ENCODE results near the gene DLG5. TPM values are rescaled to one million over a fixed set of nuclear protein-coding genes. Genes with fewer than 3 reads are reported as not detected.

The DLG5 gene
- total RNA-seq, 1 experiment from 2014 or later: 81.7 TPM

- Histone ChIP-seq H3K27ac (no peak overlapping the region), H3K4me2 (peak overlapping the region; percentile 24), H3K9me3 (ENCODE audit: insufficient read depth, low read depth) (no peaks in the 10 kb centered on the region), H2AFZ (no peak overlapping the region), H3K79me2 (ENCODE audit: low read depth) (peaks cover 73% of the 10 kb centered on the region), H3K9me2 (ENCODE audit: insufficient read depth) (no peaks in the 10 kb centered on the region), H3K4me3 (no peak overlapping the region), H4K20me1 (ENCODE audit: insufficient read depth) (0 out of 2 replicates have a peak, but pooled peaks cover 13% of the 10 kb centered on the region), H3K4me1 (replicated peaks; ENCODE audit: insufficient read depth) (peaks cover 25% of the 10 kb centered on the region), H3F3A (ENCODE audit: insufficient read depth, low read depth) (peaks cover 10% of the 10 kb centered on the region; the same call in 1 of the 2 replicates), H3K27me3 (ENCODE audit: insufficient read depth, low read depth) (no peaks in the 10 kb centered on the region), H3K36me3 (ENCODE audit: low read depth) (no peaks in the 10 kb centered on the region)
- CTCF ChIA-PET: interaction anchor here (0.6 kb wide), 1 partner anchor 69 kb away, joined by 3 read pairs; no protein-coding TSS in a partner anchor
- intact Hi-C loops (cut with micrococcal nuclease; ENCODE audit: unreplicated experiment): loop anchor here (2.0 kb wide), 2 partner anchors 26 to 54 kb away; no protein-coding TSS in a partner anchor
- POLR2A ChIA-PET (ENCODE audit: unreplicated experiment): interaction anchor here (0.6 to 0.8 kb wide), 3 partner anchors 13 to 48 kb away, joined by 4 to 8 read pairs (median 5); partner anchors contain the start of gene DLG5
- TF ChIP-seq CTCF (conservative IDR thresholded peaks at IDR 0.05) (no peak), EZH2 (IDR thresholded peaks at IDR 0.05; ENCODE audit: low read depth) (no peak)
- no TSS peak for BruUV-seq (replicated peaks)
- peak in 1 of 2 experiments; percentile 84 for DNase-seq
Measured at GRCh38 chr10:77898323-77899079, 28.1 kb downstream of the DLG5 start.

DNA sequence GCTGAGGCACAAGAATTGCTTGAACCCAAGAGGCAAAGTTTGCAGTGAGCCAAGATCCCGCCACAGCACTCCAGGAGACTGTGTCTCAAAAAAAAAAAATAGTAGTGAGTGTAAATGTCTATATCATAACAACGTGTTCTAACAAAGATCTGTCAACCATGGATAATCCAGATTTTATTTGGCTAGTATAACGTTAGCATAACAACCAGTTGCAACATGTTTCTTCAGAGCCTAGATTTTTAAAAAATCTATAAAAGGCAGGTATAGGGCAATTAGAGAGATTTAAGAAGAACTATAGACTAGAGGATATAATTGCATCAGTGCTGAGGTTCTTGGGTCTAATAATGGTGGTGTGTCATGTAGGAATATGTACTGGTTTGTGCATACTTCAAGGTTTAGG is 30.5 kb downstream of the DLG5 start:
- Histone ChIP-seq H3K9me2 (ENCODE audit: insufficient read depth) (no peaks in the 10 kb centered on the region), H4K20me1 (ENCODE audit: insufficient read depth) (0 out of 2 replicates have a peak, but pooled peaks cover 17% of the 10 kb centered on the region), H3K36me3 (ENCODE audit: low read depth) (no peaks in the 10 kb centered on the region), H3K79me2 (ENCODE audit: low read depth) (peaks cover 76% of the 10 kb centered on the region), H3K27me3 (ENCODE audit: insufficient read depth, low read depth) (no peaks in the 10 kb centered on the region), H3F3A (ENCODE audit: insufficient read depth, low read depth) (peaks cover 10% of the 10 kb centered on the region; the same call in 1 of the 2 replicates), H3K9me3 (ENCODE audit: insufficient read depth, low read depth) (no peaks in the 10 kb centered on the region), H3K4me3 (no peak overlapping the region), H3K27ac (no peak overlapping the region), H3K4me2 (no peak overlapping the region), H3K4me1 (replicated peaks; ENCODE audit: insufficient read depth) (peaks cover 25% of the 10 kb centered on the region), H2AFZ (no peak overlapping the region)
- no TSS peak for BruUV-seq (replicated peaks)
- ChIA-PET POLR2A (ENCODE audit: unreplicated experiment) (no interaction called here), CTCF (no interaction called here)
- TF ChIP-seq CTCF (conservative IDR thresholded peaks at IDR 0.05) (no peak), EZH2 (IDR thresholded peaks at IDR 0.05; ENCODE audit: low read depth) (no peak)
- DNase-seq: no peak
- intact Hi-C loops (cut with micrococcal nuclease; ENCODE audit: unreplicated experiment): no loop called here

DNA sequence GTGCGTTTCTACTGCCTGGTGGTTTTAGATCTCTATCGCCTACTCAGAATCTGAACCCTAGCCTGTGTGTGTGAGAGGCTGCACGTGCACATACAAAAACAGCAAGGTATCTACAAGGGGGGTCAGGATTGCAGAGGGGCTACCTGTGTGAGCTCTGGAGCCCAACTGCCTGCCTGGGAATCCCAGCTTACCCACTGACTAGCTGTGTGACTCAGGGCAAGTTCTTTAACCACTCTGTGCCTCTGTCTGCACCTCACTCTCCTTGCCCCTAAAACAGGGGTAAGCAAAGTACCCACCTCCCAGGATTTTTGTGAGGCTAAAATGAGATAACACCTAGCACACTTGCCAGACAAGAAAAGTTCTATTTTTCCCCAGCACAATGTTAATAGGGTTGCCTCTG is 32.5 kb downstream of the DLG5 start:
- no peaks in the 10 kb centered on the region for H3K27me3 ChIP-seq (ENCODE audit: insufficient read depth, low read depth)
- no peak overlapping the region for H3K27ac ChIP-seq
- intact Hi-C loops (cut with micrococcal nuclease; ENCODE audit: unreplicated experiment): no loop called here
- ChIA-PET POLR2A (ENCODE audit: unreplicated experiment) (no interaction called here), CTCF (interaction anchor here (0.6 kb wide), 1 partner anchor 136 kb away, joined by 3 read pairs; no protein-coding TSS in a partner anchor)
- H3K9me2 ChIP-seq (ENCODE audit: insufficient read depth): no peaks in the 10 kb centered on the region
- H3K36me3 ChIP-seq (ENCODE audit: low read depth): no peaks in the 10 kb centered on the region
- no peak overlapping the region for H3K4me3 ChIP-seq
- peaks cover 24% of the 10 kb centered on the region for H3K4me1 ChIP-seq (replicated peaks; ENCODE audit: insufficient read depth)
- DNase-seq: no peak
- H3K9me3 ChIP-seq (ENCODE audit: insufficient read depth, low read depth): no peaks in the 10 kb centered on the region
- H3K4me2 ChIP-seq: no peak overlapping the region
- H3K79me2 ChIP-seq (ENCODE audit: low read depth): peaks cover 84% of the 10 kb centered on the region
- peaks cover 16% of the 10 kb centered on the region; the same call in 1 of the 2 replicates for H3F3A ChIP-seq (ENCODE audit: insufficient read depth, low read depth)
- peaks cover 24% of the 10 kb centered on the region; the same call in 1 of the 2 replicates for H4K20me1 ChIP-seq (ENCODE audit: insufficient read depth)
- no TSS peak for BruUV-seq (replicated peaks)
- TF ChIP-seq EZH2 (IDR thresholded peaks at IDR 0.05; ENCODE audit: low read depth): no peak
- no peak for TF ChIP-seq CTCF (conservative IDR thresholded peaks at IDR 0.05)
- H2AFZ ChIP-seq: no peak overlapping the region

Measured in PC-9 (cell line).